ENCODE results near the gene RBCK1.

RBCK1 gene

DNA sequence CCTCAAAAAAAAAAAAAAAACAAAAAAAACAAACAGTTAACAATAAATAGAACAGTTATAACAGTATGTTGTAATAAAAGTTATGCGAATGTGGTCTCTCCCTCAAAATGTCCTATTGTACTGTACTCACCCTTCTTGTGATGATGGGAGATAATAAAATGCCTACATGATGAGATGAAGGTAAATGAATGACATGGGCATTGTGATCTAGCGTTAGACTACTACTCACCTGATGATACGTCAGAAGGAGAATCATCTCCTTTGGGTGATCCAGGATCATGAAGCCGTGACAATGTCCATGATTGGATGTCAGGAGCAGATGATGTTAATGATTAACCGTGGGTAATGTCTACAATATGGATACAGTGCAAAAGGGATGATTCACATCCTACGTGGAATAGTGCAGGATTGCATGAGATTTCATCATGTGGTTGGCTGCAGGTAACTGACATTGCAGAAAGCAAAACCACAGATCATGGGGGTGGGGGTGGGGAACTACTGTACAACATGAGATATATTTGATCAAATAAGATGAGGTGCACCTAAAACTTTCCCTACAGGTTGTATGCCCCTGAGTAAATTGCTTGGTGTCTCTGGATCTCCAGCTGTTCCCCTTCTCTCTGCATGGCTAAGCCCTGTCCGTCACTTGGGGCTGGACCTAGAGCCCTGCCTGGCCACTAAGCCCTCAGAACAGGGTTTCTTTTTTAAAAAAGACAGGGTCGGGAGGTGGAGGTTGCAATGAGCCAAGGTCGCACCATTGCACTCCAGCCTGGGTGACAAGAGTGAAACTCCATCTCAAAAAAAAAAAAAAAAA lies 6.2 kb upstream of the RBCK1 start:
- Histone ChIP-seq H3K79me2 (ENCODE audit: insufficient read depth, low read length) (no peaks in the 10 kb centered on the region), H3K36me3 (ENCODE audit: insufficient read depth, low read length) (peaks cover 12% of the 10 kb centered on the region), H3K4me2 (ENCODE audit: low read length) (0 out of 2 replicates have a peak overlapping the region, but pooled peaks have one; percentile 18), H3K9me3 (ENCODE audit: low read length) (no peaks in the 10 kb centered on the region), H4K20me1 (ENCODE audit: insufficient read depth, low read length) (no peaks in the 10 kb centered on the region), H3K9me2 (ENCODE audit: low read depth, low read length) (no peaks in the 10 kb centered on the region), H3K27me3 (ENCODE audit: insufficient read depth, low read length) (no peaks in the 10 kb centered on the region), H2AFZ (ENCODE audit: low read length) (no peak overlapping the region), H3F3A (ENCODE audit: insufficient read depth, low read length) (no peaks in the 10 kb centered on the region), H3K9ac (ENCODE audit: low read length) (no peak overlapping the region; the same call in 1 of the 2 replicates), H3K27ac (ENCODE audit: low read depth, low read length, poor library complexity, severe bottlenecking) (no peak overlapping the region), H3K4me1 (ENCODE audit: insufficient read depth, low read length, severe bottlenecking) (peaks cover 26% of the 10 kb centered on the region), H3K4me3 (ENCODE audit: low read depth, low read length, poor library complexity, severe bottlenecking) (no peak overlapping the region)
- TF ChIP-seq EZH2 (IDR thresholded peaks at IDR 0.05; ENCODE audit: borderline replicate concordance, low read length): no peak
- TF ChIP-seq, protein P1, sequence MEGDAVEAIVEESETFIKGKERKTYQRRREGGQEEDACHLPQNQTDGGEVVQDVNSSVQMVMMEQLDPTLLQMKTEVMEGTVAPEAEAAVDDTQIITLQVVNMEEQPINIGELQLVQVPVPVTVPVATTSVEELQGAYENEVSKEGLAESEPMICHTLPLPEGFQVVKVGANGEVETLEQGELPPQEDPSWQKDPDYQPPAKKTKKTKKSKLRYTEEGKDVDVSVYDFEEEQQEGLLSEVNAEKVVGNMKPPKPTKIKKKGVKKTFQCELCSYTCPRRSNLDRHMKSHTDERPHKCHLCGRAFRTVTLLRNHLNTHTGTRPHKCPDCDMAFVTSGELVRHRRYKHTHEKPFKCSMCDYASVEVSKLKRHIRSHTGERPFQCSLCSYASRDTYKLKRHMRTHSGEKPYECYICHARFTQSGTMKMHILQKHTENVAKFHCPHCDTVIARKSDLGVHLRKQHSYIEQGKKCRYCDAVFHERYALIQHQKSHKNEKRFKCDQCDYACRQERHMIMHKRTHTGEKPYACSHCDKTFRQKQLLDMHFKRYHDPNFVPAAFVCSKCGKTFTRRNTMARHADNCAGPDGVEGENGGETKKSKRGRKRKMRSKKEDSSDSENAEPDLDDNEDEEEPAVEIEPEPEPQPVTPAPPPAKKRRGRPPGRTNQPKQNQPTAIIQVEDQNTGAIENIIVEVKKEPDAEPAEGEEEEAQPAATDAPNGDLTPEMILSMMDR (IDR thresholded peaks at IDR 0.05; ENCODE audit: low read length): no peak

DNA sequence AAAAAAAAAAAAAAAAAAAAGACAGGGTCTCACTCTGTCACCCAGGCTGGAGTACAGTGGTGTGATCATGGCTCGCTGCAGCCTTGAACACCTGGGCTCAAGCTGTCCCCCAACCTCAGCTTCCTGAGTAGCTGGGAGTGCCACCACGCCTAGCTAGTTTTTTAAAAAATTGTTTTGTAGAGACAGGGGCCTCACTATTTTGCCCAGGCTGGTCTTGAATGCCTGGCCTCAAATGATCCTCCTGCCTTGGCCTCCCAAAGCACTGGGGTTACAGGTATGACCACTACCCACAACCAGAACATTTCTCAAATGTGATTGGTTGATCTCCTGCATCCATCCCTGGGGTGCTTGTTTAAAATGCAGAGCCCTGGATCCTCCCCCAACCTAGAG lies 5.6 kb upstream of the RBCK1 start:
- Histone ChIP-seq H3K4me1 (ENCODE audit: insufficient read depth, low read length, severe bottlenecking) (peaks cover 30% of the 10 kb centered on the region), H3K79me2 (ENCODE audit: insufficient read depth, low read length) (no peaks in the 10 kb centered on the region), H3K4me3 (ENCODE audit: low read depth, low read length, poor library complexity, severe bottlenecking) (no peak overlapping the region), H3K4me2 (ENCODE audit: low read length) (no peak overlapping the region), H3K27ac (ENCODE audit: low read depth, low read length, poor library complexity, severe bottlenecking) (no peak overlapping the region), H3K9me3 (ENCODE audit: low read length) (no peaks in the 10 kb centered on the region), H3K27me3 (ENCODE audit: insufficient read depth, low read length) (no peaks in the 10 kb centered on the region), H3K9ac (ENCODE audit: low read length) (no peak overlapping the region), H3F3A (ENCODE audit: insufficient read depth, low read length) (no peaks in the 10 kb centered on the region), H2AFZ (ENCODE audit: low read length) (no peak overlapping the region), H3K9me2 (ENCODE audit: low read depth, low read length) (no peaks in the 10 kb centered on the region), H4K20me1 (ENCODE audit: insufficient read depth, low read length) (no peaks in the 10 kb centered on the region), H3K36me3 (ENCODE audit: insufficient read depth, low read length) (peaks cover 6% of the 10 kb centered on the region)
- TF ChIP-seq, protein P1 (IDR thresholded peaks at IDR 0.05; ENCODE audit: low read length): no peak
- TF ChIP-seq EZH2 (IDR thresholded peaks at IDR 0.05; ENCODE audit: borderline replicate concordance, low read length): no peak

DNA sequence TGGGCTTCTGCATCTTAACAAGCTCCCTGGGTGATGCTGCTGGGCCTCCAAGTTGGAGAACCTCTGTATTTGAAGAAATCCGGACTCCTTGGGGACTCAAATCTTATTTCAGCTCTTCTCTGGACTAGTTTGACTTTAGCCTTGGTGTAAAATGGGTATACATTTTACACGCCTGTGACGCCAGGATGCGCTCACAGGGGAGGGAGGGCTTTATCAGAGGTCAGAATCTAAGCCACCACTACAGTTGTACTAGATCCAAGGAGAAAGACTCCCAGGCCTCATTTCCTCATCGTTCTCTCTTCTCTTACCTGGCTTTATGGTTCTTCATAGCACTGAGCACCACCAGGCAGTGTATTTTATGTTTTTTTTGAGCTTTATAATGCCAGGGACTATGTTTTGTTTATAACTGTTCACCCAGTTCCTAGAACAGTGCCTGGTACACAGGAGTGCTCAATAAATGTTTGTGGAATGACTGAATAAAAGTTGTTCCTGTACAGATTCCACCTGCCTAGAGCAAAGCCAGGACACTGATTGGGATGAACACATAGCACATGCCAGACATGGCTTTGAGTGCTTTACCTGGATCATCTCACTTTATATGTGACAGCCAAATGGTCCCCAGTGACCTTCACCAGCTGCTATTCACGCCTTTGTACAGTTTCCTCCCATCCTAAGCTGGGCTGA lies 5.1 kb upstream of the RBCK1 start:
- Histone ChIP-seq H3K27ac (ENCODE audit: low read depth, low read length, poor library complexity, severe bottlenecking) (no peak overlapping the region), H2AFZ (ENCODE audit: low read length) (no peak overlapping the region), H3K27me3 (ENCODE audit: insufficient read depth, low read length) (no peaks in the 10 kb centered on the region), H4K20me1 (ENCODE audit: insufficient read depth, low read length) (no peaks in the 10 kb centered on the region), H3K4me2 (ENCODE audit: low read length) (no peak overlapping the region), H3K79me2 (ENCODE audit: insufficient read depth, low read length) (no peaks in the 10 kb centered on the region), H3K4me3 (ENCODE audit: low read depth, low read length, poor library complexity, severe bottlenecking) (no peak overlapping the region), H3K36me3 (ENCODE audit: insufficient read depth, low read length) (0 out of 2 replicates have a peak, but pooled peaks cover under 1% of the 10 kb centered on the region), H3K9me2 (ENCODE audit: low read depth, low read length) (no peaks in the 10 kb centered on the region), H3F3A (ENCODE audit: insufficient read depth, low read length) (no peaks in the 10 kb centered on the region), H3K4me1 (ENCODE audit: insufficient read depth, low read length, severe bottlenecking) (peaks cover 30% of the 10 kb centered on the region), H3K9me3 (ENCODE audit: low read length) (no peaks in the 10 kb centered on the region), H3K9ac (ENCODE audit: low read length) (no peak overlapping the region)
- TF ChIP-seq, protein P1 (IDR thresholded peaks at IDR 0.05; ENCODE audit: low read length): no peak
- TF ChIP-seq EZH2 (IDR thresholded peaks at IDR 0.05; ENCODE audit: borderline replicate concordance, low read length): no peak
